NCI-H510A treated with DMSO at 0.1 percent for 48 hours (cell line): ENCODE results near the gene CHST14.

Experiments
- DNase-seq: peaks from one replicate; lab custom pipeline; 2025; lab: John Stamatoyannopoulos, UW

The CHST14 gene

GRCh38 chr15:40470423-40471104, at the start of gene CHST14:
CHST14 (plus strand) TSS chr15:40470984; CDS start chr15:40471214, 230 bp downstream.
- DNase-seq, result peak; percentile 27

GRCh38 chr15:40421246-40422157, 49.3 kb upstream of the CHST14 start:
- DNase-seq, result peak; percentile 40

DNA sequence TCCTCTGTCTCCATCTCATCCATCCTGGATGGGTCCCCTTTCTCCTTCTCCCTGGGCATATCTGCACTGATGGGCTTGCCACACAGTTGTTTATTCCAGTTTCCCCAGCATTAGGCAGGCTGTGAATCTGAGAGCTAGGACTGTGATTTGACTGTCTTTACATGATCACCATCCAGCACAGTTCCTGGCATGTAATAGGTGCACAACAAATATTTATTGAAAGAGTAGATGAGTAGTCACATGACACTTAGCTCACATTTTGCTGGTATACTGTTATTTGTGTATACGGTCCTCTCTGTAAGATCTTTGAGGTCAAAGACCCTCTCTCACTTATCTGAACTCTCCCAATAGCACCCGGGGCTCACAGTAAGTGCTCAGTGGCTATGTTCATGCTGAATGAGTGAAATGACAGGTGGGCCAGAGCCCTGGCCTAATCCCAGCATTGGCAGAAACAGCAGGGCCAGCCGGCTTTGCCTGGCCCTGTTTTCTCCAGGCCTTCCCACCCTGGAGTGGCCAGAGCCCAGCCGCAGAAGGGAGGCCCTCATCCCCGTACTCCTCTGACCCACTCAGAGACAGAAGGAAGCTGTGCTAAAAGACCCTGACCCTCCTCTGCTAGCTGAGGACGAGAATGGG, 46.2 kb upstream of the CHST14 start:
- no peak for DNase-seq

DNA sequence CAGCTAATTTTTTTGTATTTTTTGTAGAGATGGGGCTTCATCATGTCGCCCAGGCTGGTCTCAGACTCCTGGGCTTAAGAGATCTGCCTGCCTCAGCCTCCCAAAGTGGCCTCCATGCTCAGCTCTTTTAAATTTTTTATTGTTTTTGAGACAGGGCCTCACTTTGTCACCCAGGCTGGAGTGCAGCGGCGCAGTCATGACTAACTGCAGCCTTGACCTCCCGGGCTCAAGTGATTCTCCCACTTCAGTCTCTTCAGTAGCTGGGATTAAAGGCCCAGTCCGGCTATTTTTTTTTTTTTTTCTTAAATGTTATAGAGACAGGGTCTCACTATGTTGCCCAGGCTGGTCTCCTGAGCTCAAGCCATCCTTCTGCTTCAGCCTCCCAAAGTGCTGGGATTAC, 45.1 kb upstream of the CHST14 start:
- no peak for DNase-seq

DNA sequence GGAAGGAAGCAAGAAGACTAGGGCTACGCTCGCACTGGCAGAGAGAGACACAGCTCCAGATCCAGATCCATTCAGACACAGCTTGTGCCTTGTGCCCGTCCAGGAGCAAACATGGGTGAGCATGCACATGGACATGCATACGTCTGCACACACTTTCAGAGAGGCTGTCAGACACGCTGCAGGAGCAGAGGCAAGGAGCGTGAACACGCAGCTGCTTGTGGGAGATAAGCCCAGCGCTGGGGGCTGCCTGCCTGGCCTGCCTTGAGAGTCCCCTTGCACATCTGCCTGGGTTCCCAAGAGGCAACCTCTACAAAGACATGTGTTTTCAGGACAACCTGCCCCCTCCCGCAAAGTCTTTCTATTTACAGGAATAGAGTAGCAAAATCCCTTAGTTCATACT, 43.6 kb upstream of the CHST14 start:
- no peak for DNase-seq

GRCh38 chr15:40428185-40428584, 42.6 kb upstream of the CHST14 start:
- DNase-seq, result no peak

GRCh38 chr15:40429068-40429710, 41.6 kb upstream of the CHST14 start:
- DNase-seq, result no peak

DNA sequence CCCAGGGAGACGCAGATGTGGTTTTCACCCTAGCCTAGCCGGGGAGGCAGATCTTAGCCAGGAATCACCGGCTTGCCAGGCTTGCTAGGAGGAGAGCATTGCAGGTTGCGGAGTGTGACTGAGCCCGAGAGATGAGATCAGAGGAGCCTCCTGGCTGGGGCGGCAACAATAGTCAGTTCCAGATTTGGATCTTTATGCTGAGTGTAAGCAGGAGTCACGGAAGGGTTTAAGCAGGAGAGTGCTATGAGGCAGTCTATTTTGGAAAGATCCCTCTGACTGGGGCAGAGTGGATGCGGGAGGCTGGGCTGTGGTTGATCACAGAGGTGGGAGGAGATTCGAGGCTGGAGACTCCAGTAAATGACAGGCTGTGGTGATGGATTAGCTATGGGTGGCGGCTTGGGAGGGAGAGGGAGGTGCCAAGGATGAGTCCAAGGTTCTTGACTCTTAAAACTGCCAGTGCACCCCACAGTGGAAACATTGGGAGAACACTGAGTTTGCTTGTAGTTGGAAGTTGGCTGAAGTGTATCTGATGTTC, 40.4 kb upstream of the CHST14 start:
- DNase-seq, result no peak

GRCh38 chr15:40435023-40435709, 35.6 kb upstream of the CHST14 start:
- no peak for DNase-seq

DNA sequence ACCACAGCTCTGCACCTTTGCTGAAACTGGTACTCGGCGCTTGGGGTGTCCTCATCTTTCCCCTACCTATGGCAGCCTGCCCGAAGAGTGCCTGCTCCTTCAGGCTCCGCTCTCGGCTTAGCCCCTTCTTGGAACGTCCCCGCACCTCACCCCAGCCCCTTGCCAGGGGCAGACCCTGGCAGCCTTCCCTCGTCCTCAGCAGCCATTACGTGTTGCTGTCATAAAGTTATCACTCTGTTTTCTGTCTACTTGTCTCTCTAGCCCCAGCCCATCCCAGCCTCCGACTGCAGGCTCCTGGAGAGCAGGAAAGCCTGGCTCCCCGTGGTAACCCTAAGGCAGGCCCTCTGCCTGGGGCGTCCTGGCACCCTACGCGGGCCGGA, 35.1 kb upstream of the CHST14 start:
- no peak for DNase-seq

GRCh38 chr15:40436116-40436891, 34.5 kb upstream of the CHST14 start:
- no peak for DNase-seq

- DNase-seq, result no peak
These were observed 33.7 kb upstream of the CHST14 start for GRCh38 chr15:40436892-40437751.

DNA sequence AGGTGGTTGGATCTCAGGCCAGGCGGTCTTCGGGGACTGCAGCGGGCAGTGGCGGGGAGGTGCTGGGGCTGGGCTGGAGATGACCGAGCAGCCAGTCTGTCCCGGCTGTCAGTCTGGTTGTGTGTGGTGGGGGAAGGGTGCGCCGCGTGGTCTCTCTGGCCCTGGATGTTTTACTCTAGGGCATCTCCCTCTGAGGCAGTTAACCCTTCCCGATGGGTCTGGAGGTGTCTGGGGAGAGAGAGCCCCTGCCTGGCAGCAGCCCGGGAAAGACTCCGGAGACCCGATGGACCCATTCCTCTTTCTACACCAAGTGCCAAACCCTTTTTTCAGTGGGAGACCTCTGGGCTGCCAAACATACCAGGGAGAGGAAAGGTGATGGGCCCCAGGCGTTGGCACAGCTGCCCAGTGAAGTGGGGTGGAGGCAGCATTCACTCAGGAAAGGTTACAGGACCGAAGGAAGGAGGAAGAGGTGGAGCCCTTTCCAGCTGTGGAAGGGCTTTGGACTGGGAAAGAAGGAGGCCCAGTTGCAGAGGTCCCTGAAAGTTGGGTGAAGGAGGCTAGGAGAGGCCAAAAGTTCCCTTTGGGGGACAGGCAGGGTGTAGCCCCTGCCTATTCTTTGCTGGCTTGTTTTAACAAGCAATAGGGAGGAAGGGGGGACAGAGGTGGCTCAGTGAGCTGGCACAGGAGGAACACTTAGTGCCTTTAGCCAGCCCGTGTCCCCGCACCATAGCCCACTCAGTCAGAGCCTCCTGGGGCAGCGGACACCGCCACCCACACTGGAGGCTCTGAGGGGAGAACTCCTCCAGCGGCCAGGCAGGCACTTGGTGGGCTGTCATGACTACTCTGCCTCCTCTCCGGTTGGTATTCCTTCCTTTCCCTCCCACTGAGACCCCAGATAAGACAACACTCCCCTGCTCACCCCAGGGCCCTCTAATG, 32.8 kb upstream of the CHST14 start:
- no peak for DNase-seq

DNA sequence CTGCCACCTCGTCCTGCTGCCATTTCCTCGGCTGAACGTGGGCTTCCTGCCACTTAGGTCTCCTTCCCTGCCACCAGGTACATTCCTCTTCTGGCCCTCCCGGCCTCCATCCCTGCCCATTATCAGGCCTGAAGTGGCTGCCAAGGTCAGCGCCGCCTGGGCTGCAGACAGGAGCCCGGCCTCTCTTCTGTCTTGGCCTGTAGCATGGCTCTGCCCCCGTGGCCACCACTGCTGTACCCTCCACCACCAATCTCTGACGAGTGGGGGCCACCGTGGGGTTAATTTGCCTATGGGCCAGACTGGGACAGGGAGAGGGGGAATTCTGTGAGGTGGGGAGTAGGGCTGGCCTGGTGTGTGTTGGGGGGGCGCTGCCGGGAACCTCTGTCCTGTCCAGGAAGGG, 32.1 kb upstream of the CHST14 start:
- DNase-seq, result no peak

GRCh38 chr15:40439461-40439959, 31.3 kb upstream of the CHST14 start:
- peak; percentile 17 for DNase-seq

DNA sequence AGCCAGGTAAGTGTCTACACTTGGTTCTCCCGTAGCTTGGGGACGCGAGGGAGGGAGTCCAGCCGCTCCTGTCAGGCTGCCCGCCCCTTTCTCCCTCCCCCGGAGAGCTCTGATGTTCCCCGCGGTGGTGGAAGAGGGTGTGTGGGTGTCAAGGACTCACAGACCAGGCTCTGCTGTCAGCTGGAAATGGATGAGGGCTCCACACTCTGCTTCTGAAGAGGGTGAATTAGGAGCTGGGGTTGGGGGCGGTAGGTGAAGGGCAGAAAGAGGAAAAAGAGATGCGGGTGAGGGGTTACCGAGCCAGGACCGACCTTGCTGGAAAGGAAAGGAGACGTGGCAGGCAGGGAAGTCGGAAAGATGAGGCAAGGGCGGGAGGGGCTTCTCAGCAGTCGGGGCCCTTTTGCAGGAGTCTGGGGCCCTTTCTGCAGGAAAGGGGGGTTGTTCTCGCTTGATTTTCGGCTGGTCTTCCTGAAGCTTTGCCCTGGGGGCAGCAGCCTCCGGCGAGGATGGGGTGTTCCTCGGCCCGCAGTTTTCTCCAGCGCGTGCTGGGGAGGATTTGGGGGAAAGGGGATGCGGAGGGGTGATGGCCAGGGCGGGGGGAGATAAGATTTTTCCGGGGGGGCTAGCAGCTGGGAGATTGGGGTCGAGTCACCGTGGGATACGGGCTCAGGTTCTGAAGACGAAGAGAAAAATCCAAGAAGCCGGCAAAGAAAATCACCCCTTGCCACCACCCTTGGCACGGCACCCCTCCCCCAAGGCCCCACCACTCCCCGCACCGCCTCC, 30.6 kb upstream of the CHST14 start:
- peak; percentile 24 for DNase-seq

DNA sequence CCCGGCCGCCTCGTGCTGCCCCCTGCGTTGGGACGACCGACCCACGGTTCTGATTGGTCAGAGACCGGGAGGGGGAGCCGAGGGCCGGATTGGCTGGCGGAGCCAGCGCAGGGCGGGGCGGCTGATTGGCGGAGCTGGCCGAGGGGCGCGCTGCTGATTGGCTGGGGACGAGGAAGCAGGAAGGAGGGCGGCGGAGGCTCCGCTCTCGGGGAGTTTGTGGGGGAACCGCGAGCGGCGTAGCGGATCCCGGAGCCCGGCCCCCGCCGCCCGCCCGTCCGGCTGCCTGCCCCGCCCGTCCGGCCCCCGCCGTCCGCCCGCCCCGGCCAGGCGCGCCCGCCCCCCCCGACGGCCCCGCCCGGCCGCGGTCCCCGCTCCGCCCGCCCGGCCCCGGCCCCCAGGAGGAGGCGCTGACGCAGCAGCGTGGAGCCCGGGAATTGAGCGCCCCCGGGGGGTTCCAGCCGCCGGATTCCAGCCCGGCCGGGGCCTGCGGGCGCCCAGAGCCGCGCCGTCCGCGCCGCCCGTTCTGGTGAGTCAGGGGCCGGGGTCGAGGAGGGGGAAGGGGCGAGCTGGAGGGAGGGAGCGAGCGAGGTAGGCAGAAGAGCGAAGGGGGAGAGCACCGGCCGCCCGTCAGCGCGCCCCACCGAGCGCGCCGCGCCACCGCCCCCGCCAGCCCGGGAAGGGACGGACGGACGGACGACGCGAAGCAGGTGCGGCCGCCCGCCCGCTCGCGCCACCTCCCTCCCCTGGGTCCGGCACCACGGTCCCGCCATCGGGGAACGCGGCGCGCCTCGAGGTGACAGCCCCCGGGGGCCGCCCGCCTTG, 29.8 kb upstream of the CHST14 start, which contains the start of gene BAHD1:
TSS of gene BAHD1 (plus strand) at position 211 of the 822 bp plus-strand sequence. CDS start 17,512 bp downstream, outside the sequence.
- DNase-seq, result peak; percentile 75
